Activated T-cell treated with anti-CD3 and anti-CD28 coated beads, Interleukin-2, amount 50 U/mL, for 24 hours (primary cell): ENCODE data around the gene ZNF302.

Source experiments
- DNase-seq: peaks from one replicate; pipeline ENCODE4 v3.0.0-alpha.2; 2020
- H3K27ac Mint-ChIP-seq: 2 replicates; pipeline ENCODE4 v1.8.0; 2020; ENCODE audit warnings: mild to moderate bottlenecking, mixed read lengths
- H3K27me3 Mint-ChIP-seq: 2 replicates; pipeline ENCODE4 v1.8.0; 2020; ENCODE audit warnings: mixed read lengths
- H3K36me3 Mint-ChIP-seq: 2 replicates; pipeline ENCODE4 v1.8.0; 2020; ENCODE audit warnings: low read depth, mixed read lengths
- H3K4me1 Mint-ChIP-seq: 2 replicates; pipeline ENCODE4 v1.8.0; 2020; ENCODE audit warnings: low read depth, mixed read lengths
- H3K4me3 Mint-ChIP-seq: 2 replicates; pipeline ENCODE4 v1.8.0; 2020; ENCODE audit warnings: mild to moderate bottlenecking, moderate library complexity, mixed read lengths
- H3K9me3 Mint-ChIP-seq: 2 replicates; pipeline ENCODE4 v1.8.0; 2020; ENCODE audit warnings: mixed read lengths

ZNF302 gene

GRCh38 chr19:34732612-34733211 is 55.2 kb downstream of the ZNF302 start:
- H3K4me1 Mint-ChIP-seq, result peaks cover 23% of the 10 kb centered on the region
- peak; percentile 36 for DNase-seq
- peaks cover 5% of the 10 kb centered on the region for H3K27me3 Mint-ChIP-seq
- H3K9me3 Mint-ChIP-seq, result peaks cover 14% of the 10 kb centered on the region
- peak overlapping the region; percentile 18 for H3K27ac Mint-ChIP-seq
- H3K36me3 Mint-ChIP-seq, result peaks cover 39% of the 10 kb centered on the region
- peak overlapping the region; percentile 62 for H3K4me3 Mint-ChIP-seq

- Mint-ChIP-seq H3K4me3 (peak overlapping the region; percentile 82), H3K36me3 (peaks cover 45% of the 10 kb centered on the region), H3K9me3 (peaks cover 17% of the 10 kb centered on the region), H3K4me1 (peaks cover 23% of the 10 kb centered on the region), H3K27ac (peak overlapping the region; percentile 95), H3K27me3 (peaks cover 2% of the 10 kb centered on the region)
- no peak for DNase-seq
Measured at GRCh38 chr19:34733266-34733745, 55.8 kb downstream of the ZNF302 start.

- peak; percentile 88 for DNase-seq
- Mint-ChIP-seq H3K27ac (peak within 1 kb of the TSS; percentile 95), H3K4me3 (peak within 1 kb of the TSS; percentile 82), H3K9me3 (peaks cover 21% of the 10 kb centered on the region), H3K4me1 (peaks cover 23% of the 10 kb centered on the region), H3K27me3 (peaks cover 2% of the 10 kb centered on the region), H3K36me3 (peaks cover 51% of the 10 kb centered on the region)
Measured at GRCh38 chr19:34733746-34734536, 56.5 kb downstream of the ZNF302 start, which contains the start of gene ZNF181. ZNF181 (plus strand) TSS chr19:34734243; CDS start chr19:34735038, 795 bp downstream.

- Mint-ChIP-seq H3K9me3 (peaks cover 25% of the 10 kb centered on the region), H3K27ac (peak overlapping the region; percentile 95), H3K36me3 (peaks cover 58% of the 10 kb centered on the region), H3K4me3 (peak overlapping the region; percentile 82), H3K27me3 (no peaks in the 10 kb centered on the region), H3K4me1 (peaks cover 23% of the 10 kb centered on the region)
- no peak for DNase-seq
Measured at GRCh38 chr19:34734537-34735103, 57.1 kb downstream of the ZNF302 start.
